Measurements from ENCODE around the gene COPS3. TPM values are rescaled to one million over a fixed set of nuclear protein-coding genes. Genes with fewer than 3 reads are reported as not detected.

COPS3 gene
- total RNA-seq, 1 experiment from 2014 or later: 87.6 TPM

- no peaks in the 10 kb centered on the region for H3K9me2 ChIP-seq (ENCODE audit: insufficient read depth)
- CTCF ChIA-PET: no interaction called here
- BruUV-seq (replicated peaks): no TSS peak
- peak; percentile 61 to 91 for DNase-seq
- peaks cover 26% of the 10 kb centered on the region for H3K79me2 ChIP-seq (ENCODE audit: low read depth)
- POLR2A ChIA-PET (ENCODE audit: unreplicated experiment): interaction anchor here (0.5 to 0.7 kb wide), 3 partner anchors 67 to 300 kb away, joined by 3 to 12 read pairs (median 4); no protein-coding TSS in a partner anchor
- peaks cover 14% of the 10 kb centered on the region for H3K4me1 ChIP-seq (replicated peaks; ENCODE audit: insufficient read depth)
- no peaks in the 10 kb centered on the region for H3K27me3 ChIP-seq (ENCODE audit: insufficient read depth, low read depth)
- peak within 1 kb of the TSS; percentile 91 for H3K4me3 ChIP-seq
- H3K36me3 ChIP-seq (ENCODE audit: low read depth): peaks cover 5% of the 10 kb centered on the region; the same call in 1 of the 2 replicates
- TF ChIP-seq CTCF (conservative IDR thresholded peaks at IDR 0.05) (no peak), EZH2 (IDR thresholded peaks at IDR 0.05; ENCODE audit: low read depth) (no peak)
- H3K9me3 ChIP-seq (ENCODE audit: insufficient read depth, low read depth): no peaks in the 10 kb centered on the region
- H4K20me1 ChIP-seq (ENCODE audit: insufficient read depth): peaks cover 13% of the 10 kb centered on the region; the same call in 1 of the 2 replicates
- intact Hi-C loops (cut with micrococcal nuclease; ENCODE audit: unreplicated experiment): no loop called here
- H3K27ac ChIP-seq: peak within 1 kb of the TSS; percentile 8
- H3F3A ChIP-seq (ENCODE audit: insufficient read depth, low read depth): peaks cover 41% of the 10 kb centered on the region
- H2AFZ ChIP-seq: peak within 1 kb of the TSS; percentile 98
- H3K4me2 ChIP-seq: peak within 1 kb of the TSS; percentile 100
Observed at GRCh38 chr17:17206124-17206912, 74.7 kb downstream of the COPS3 start, which contains the start of gene PLD6. Gene PLD6 (minus strand): TSS chr17:17206333. CDS start chr17:17206286, 47 bp downstream.

- intact Hi-C loops (cut with micrococcal nuclease; ENCODE audit: unreplicated experiment): no loop called here
- Histone ChIP-seq H3K9me2 (ENCODE audit: insufficient read depth) (no peaks in the 10 kb centered on the region), H3K36me3 (ENCODE audit: low read depth) (peaks cover 5% of the 10 kb centered on the region; the same call in 1 of the 2 replicates), H3K27me3 (ENCODE audit: insufficient read depth, low read depth) (no peaks in the 10 kb centered on the region), H3K27ac (peak overlapping the region; percentile 8), H3K79me2 (ENCODE audit: low read depth) (peaks cover 26% of the 10 kb centered on the region), H3K4me1 (replicated peaks; ENCODE audit: insufficient read depth) (peaks cover 14% of the 10 kb centered on the region), H3K4me3 (peak overlapping the region; percentile 91), H3K4me2 (peak overlapping the region; percentile 100), H4K20me1 (ENCODE audit: insufficient read depth) (peaks cover 13% of the 10 kb centered on the region; the same call in 1 of the 2 replicates), H3K9me3 (ENCODE audit: insufficient read depth, low read depth) (no peaks in the 10 kb centered on the region), H2AFZ (peak overlapping the region; percentile 98), H3F3A (ENCODE audit: insufficient read depth, low read depth) (peaks cover 46% of the 10 kb centered on the region)
- POLR2A ChIA-PET (ENCODE audit: unreplicated experiment): interaction anchor here (0.5 kb wide), 1 partner anchor 177 kb away, joined by 4 read pairs; no protein-coding TSS in a partner anchor
- TSS peak; percentile 21 for BruUV-seq (replicated peaks)
- TF ChIP-seq EZH2 (IDR thresholded peaks at IDR 0.05; ENCODE audit: low read depth) (no peak), CTCF (conservative IDR thresholded peaks at IDR 0.05) (no peak)
- CTCF ChIA-PET: no interaction called here
- DNase-seq: peak; percentile 51 to 68
Observed at GRCh38 chr17:17205368-17206123, 75.5 kb downstream of the COPS3 start.

- ChIA-PET CTCF (no interaction called here), POLR2A (ENCODE audit: unreplicated experiment) (no interaction called here)
- H3K4me1 ChIP-seq (replicated peaks; ENCODE audit: insufficient read depth): peaks cover 14% of the 10 kb centered on the region
- H3K27ac ChIP-seq: no peak overlapping the region
- peak overlapping the region; percentile 100 for H3K4me2 ChIP-seq
- BruUV-seq (replicated peaks): no TSS peak
- peak overlapping the region; percentile 98; the same call in 1 of the 2 replicates for H2AFZ ChIP-seq
- peaks cover 46% of the 10 kb centered on the region for H3F3A ChIP-seq (ENCODE audit: insufficient read depth, low read depth)
- H3K9me2 ChIP-seq (ENCODE audit: insufficient read depth): no peaks in the 10 kb centered on the region
- no peak for TF ChIP-seq EZH2 (IDR thresholded peaks at IDR 0.05; ENCODE audit: low read depth)
- TF ChIP-seq CTCF (conservative IDR thresholded peaks at IDR 0.05): no peak
- no peaks in the 10 kb centered on the region for H3K27me3 ChIP-seq (ENCODE audit: insufficient read depth, low read depth)
- no peak for DNase-seq
- peak overlapping the region; percentile 91 for H3K4me3 ChIP-seq
- intact Hi-C loops (cut with micrococcal nuclease; ENCODE audit: unreplicated experiment): no loop called here
- H3K36me3 ChIP-seq (ENCODE audit: low read depth): peaks cover 5% of the 10 kb centered on the region; the same call in 1 of the 2 replicates
- H4K20me1 ChIP-seq (ENCODE audit: insufficient read depth): peaks cover 13% of the 10 kb centered on the region; the same call in 1 of the 2 replicates
- peaks cover 26% of the 10 kb centered on the region for H3K79me2 ChIP-seq (ENCODE audit: low read depth)
- H3K9me3 ChIP-seq (ENCODE audit: insufficient read depth, low read depth): no peaks in the 10 kb centered on the region
Observed at GRCh38 chr17:17204635-17205231, 76.3 kb downstream of the COPS3 start.
